Skin of body (tissue), 2 donors: ENCODE data around the gene CDK19. TPM values are rescaled to one million over a fixed set of nuclear protein-coding genes. Genes with fewer than 3 reads are reported as not detected.
"Not testable (repeated sequence)": the region's sequence is repeated elsewhere in the genome, so short reads cannot be mapped to it uniquely, and the experiment has no call there.

Experiments used
- DNase-seq: peaks from one replicate; lab custom pipeline; 2025; lab: John Stamatoyannopoulos, UW
- total RNA-seq: library from RNA; depleted of rRNA; stranded (reverse); fragments of >200 nt; gene quantifications from one replicate; pipeline ENCODE4 v1.2.3, GENCODE V29; 2014

CDK19 gene
- total RNA-seq, 1 donor from 2014 or later: 22.4 TPM

GRCh38 chr6:110760589-110760988, 54.7 kb downstream of the CDK19 start:
- no peak for DNase-seq

GRCh38 chr6:110760098-110760497, 55.2 kb downstream of the CDK19 start:
- not testable (repeated sequence) for DNase-seq

GRCh38 chr6:110757926-110758325, 57.3 kb downstream of the CDK19 start:
- no peak for DNase-seq

GRCh38 chr6:110756817-110757216, 58.5 kb downstream of the CDK19 start:
- DNase-seq: no peak

- DNase-seq: no peak
These were observed 59.8 kb downstream of the CDK19 start for GRCh38 chr6:110755411-110755834.

GRCh38 chr6:110753936-110754668, 61.2 kb downstream of the CDK19 start:
- not testable (repeated sequence) for DNase-seq

DNA sequence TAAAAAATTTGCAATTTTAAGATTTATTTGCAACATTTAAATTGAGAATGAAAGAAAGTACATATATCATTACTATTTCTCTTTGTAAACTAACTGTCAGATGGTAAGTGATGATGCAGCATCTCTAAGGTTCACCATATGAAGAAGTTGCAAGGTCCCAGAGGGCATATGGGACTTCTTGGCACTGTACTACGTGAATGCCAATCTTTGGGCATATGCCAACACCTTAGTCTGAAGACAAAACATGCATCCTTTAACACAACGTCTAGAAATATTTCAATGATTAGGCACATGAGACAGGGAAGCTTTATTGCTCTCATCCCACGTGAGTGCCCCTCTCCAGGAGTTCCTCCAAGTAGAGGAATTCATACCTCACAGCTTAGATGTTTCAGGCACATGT, 66.8 kb downstream of the CDK19 start:
- no peak for DNase-seq

DNA sequence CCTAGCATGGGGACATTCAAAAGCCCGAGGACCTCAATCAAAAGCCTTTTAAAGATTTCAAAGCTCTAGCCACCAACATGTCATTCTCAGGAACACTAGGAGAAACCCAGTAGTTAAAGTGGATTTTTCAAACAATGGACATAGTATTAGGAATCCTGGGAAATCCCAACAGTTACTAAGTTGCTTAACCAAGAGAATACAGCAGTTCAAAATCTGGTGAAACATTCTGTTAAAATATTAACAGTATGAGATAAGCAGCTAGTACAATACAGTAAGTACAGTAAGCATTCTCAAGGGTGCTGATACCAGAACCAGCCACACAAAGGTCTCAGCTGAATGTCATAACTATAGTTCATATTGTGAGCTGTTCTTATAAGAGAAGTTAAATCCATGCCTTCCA, 68.6 kb downstream of the CDK19 start:
- no peak for DNase-seq

DNA sequence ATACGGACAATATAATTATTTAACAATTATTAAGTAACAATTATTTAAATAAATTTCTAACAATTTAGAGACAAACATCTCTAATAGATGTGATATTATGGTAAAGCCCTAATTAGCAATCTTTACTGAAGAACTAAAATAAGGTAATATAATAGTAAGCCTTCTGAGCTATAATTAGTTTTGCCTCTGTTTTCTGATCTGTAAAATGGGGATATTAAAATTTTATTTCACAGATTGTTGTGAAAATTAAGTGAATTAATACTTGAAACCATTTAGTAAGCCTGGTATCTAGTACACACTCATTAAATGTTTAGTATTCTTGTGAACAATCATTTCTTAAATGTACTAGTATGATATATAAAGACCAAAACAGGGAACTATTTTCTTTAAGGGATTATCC, 70.3 kb downstream of the CDK19 start:
- DNase-seq: no peak

- DNase-seq: not testable (repeated sequence)
These were observed 72.7 kb downstream of the CDK19 start for GRCh38 chr6:110742552-110742951.

GRCh38 chr6:110741517-110741916, 73.8 kb downstream of the CDK19 start:
- no peak for DNase-seq

DNA sequence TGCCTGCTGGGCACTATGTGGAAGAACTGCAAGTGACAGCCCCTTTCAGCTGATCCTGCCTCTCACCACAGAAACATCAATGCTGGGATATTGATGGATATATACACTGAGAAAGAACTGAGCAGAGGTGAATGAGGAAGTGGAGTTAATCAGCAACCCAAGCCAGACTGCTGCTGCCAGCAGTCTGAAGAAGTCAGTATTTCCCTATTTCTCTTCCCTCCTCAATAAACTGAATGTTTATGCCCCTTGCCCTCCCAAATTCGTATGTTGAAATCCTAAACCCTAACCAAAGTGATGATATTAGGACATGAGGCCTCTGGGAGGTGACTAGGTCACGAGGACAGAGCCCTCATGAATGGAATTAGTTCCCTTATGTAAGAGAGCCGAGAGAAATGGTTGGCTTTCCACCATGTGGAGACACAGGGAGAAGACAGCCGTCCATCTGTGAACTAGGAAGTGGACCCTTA, 76.3 kb downstream of the CDK19 start:
- DNase-seq: peak; percentile 5

- no peak for DNase-seq
These were observed 79.6 kb downstream of the CDK19 start for GRCh38 chr6:110735666-110736065.

DNA sequence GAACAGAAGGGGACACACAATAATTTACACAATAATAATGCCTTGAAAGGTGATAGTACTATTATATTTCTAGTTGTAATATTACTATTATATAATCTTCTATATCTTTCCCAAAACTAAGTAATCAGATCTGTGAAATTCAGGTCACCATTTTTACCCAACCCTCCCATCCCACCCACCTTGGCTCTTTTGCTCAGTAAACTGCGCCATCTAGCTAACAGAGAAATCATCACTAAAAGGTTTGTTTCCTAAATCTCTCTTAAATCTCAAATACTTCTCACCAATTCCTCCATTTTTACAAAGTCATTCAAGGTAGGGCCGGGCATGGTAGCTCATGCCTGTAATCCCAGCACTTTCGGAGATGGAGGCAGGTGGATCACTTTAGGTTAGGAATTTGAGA, 83.4 kb downstream of the CDK19 start:
- no peak for DNase-seq

DNA sequence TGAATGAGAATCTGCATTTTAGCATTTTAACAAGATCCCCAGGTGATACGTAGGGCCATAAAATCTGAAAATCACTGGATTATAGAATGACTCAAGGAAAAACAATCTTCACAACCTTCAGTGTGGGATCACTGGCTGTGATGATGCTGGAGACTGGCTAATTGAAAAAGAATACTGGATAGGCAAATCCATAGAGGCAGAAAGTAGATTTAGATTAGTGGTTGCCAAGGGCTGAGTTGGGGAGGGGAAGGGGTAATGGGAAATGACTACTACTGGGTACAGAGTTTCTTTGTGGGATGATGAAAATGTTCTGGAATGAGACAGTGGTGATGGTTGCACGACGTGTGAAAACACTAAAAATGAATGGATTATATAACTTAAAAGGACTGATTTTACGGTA, 84.1 kb downstream of the CDK19 start:
- DNase-seq: no peak

- DNase-seq: no peak
These were observed 86.8 kb downstream of the CDK19 start for GRCh38 chr6:110728501-110728900.

DNA sequence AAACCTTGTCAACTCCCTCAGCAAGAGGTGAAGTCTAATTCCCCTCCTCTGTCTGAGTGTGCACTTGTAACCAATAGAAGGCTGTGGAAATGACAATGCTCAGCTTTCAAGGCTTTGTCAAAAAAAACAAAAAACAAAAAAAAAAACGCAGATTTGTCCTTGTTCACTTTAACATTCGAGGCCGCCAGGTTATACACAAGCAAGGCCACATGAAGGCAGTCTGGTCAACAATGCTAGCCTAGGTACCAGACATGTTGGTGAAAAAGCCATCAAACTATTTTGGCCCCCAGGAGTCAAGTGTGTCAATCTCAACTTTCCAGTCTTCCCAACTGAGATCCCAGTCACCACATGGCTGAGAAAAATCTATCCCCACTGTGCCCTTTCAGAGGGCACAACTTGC, 92.3 kb downstream of the CDK19 start:
- no peak for DNase-seq

- DNase-seq: no peak
These were observed 95.2 kb downstream of the CDK19 start for GRCh38 chr6:110720066-110720465.

DNA sequence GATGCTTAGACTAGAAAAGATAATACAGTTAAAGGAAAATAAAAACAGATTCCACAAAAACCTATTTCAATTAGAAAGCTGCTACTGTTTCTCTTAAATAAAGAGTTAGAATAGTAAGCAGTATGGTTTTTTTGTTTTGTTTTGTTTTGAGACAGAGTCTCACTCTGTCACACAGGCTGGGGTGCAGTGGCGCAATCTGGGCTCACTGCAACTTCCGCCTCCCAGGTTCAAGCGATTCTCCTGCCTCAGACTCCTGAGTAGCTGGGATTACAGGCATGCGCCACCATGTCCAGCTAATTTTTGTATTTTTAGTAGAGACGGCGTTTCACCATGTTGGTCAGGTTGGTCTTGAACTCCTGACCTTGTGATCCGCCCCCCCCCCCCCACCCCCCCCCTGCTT, 95.7 kb downstream of the CDK19 start:
- not testable (repeated sequence) for DNase-seq

DNA sequence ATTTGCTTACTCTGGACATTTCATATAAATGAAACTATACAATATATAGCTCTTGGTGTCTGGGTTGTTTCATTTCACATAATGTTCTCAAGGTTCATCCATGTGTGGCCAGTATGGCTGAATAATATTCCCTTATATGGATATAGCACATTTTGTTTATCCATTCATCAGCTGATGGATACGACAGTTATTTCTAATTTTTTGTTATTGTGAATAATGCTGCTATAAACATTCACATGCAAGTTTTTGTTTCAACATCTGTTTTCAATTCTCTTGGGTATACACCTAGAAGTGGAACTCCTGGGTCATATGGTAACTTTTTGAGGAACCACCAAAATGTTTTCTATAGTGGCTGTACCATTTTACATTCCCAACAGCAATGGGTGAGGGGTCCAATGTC, 101.1 kb downstream of the CDK19 start:
- DNase-seq: no peak

GRCh38 chr6:110712238-110712637, 103.0 kb downstream of the CDK19 start:
- no peak for DNase-seq

GRCh38 chr6:110710115-110710514, 105.2 kb downstream of the CDK19 start:
- DNase-seq: no peak

- no peak for DNase-seq
These were observed 106.8 kb downstream of the CDK19 start for GRCh38 chr6:110708295-110708950.
